Ovary (tissue), 9 donors: ENCODE measurements around the gene ARHGAP12. TPM values are rescaled to one million over a fixed set of nuclear protein-coding genes. Genes with fewer than 3 reads are reported as not detected.

Experiments used
- DNase-seq, 5 donors: peaks; one replicate each; pipeline ENCODE4 v3.0.0-alpha.2; 2019 to 2020
- H3K27ac ChIP-seq, 2 donors: fragments of 200-600 bp; one replicate each; pipeline versions ENCODE4 v1.5.1 to v1.8.0; 2019 to 2022
- H3K27me3 ChIP-seq: fragments of 200-600 bp; one replicate; pipeline ENCODE4 v1.8.0; 2022
- H3K36me3 ChIP-seq: fragments of 200-600 bp; sonication (generic); one replicate; pipeline ENCODE4 v1.5.1; 2019
- H3K4me1 ChIP-seq: one replicate; pipeline ENCODE4 v1.8.1; 2013; ENCODE audit warnings: mild to moderate bottlenecking, moderate library complexity; ENCODE audit not compliant: insufficient read depth
- H3K4me3 ChIP-seq: fragments of 200-600 bp; sonication (generic); one replicate; pipeline ENCODE4 v1.5.1; 2017
- H3K9me3 ChIP-seq, 2 donors: fragments of 200-600 bp in 1 of 2; sonication (generic) in 1 of 2; one replicate each; pipeline versions ENCODE4 v1.5.1 to v1.8.1; 2013 to 2019; ENCODE audit warnings: mild to moderate bottlenecking in 1 of 2, moderate library complexity in 1 of 2
- CTCF ChIP-seq, 3 donors: fragments of 450-650 bp in 2 of 3; fragments of 200-600 bp in 1 of 3; IDR thresholded peaks; one replicate each; pipeline versions ENCODE4 v1.5.1 to v1.8.0; 2016 to 2022; ENCODE audit warnings: antibody characterized with exemption in 3 of 3, mild to moderate bottlenecking in 1 of 3
- EP300 ChIP-seq: sonication (generic); formaldehyde crosslinking; IDR thresholded peaks from one replicate; pipeline ENCODE4 v1.6.1; 2017; ENCODE audit warnings: antibody characterized with exemption
- POLR2A ChIP-seq: fragments of 450-650 bp; IDR thresholded peaks from one replicate; pipeline ENCODE4 v1.6.1; 2017; ENCODE audit warnings: antibody characterized with exemption, mild to moderate bottlenecking, moderate library complexity
- WGBS, 3 donors: extraction: QIAGEN DNeasy Blood & Tissue Kit in 1 of 3; methylation state at CpG; one replicate each; pipeline versions ENCODE4 v1.1.5 to v1.1.7; 2013 to 2017; 5-methylcytosine and 5-hydroxymethylcytosine counted together
- intact Hi-C, 4 donors: fragments of 100-400 bp; cut with DNase I; formaldehyde crosslinking; loops; one replicate each; pipeline versions ENCODE4 v1.11.0 to v1.15.1; 2022 to 2023
- polyA plus RNA-seq, 2 donors: library from polyadenylated mRNA; stranded (reverse); fragments of 200-250 nt in 1 of 2; fragments of 350-450 nt in 1 of 2; fragmentation: Illumina TruSeq in 1 of 2; extraction: RNeasy Lipid Tissue Mini Kit (QIAGEN cat#74804) in 1 of 2; gene quantifications; one replicate each; pipeline ENCODE4 v1.2.3, GENCODE V29; 2013 to 2014
- total RNA-seq, 7 donors: library from RNA; depleted of rRNA in 2 of 7; stranded (reverse); fragments of >200 nt in 2 of 7; fragmentation: NEBNext Ultra II Directional in 3 of 7; extraction: Animal tissue kit (Norgen Biotek cat#: 25700) in 3 of 7; gene quantifications; one replicate each; pipeline versions ENCODE4 v1.1.0 to v1.2.4, GENCODE V29; 2016 to 2023
- donor health status: DM: no; HTN: no; CAD: no; lungs with moderate emphysema.
- donor health status: DM: no; HTN: no; CAD: no.
- donor health status: Bipolar disorder and iron deficiency.
- donor health status: DM: yes; HTN: yes; CAD: no.
- donor health status: DM: no; HTN: no; CAD: no.
- donor health status: DM: yes; HTN: yes; CAD: no.

ARHGAP12 gene
- total and polyA plus RNA-seq, 9 donors: 13.9 to 60.6 (median 32.0) TPM

- 1% methylated on average over 24 to 36 of the region's 36 CpGs for WGBS, 3 donors
- DNase-seq: peak; percentile 43 to 67 (median 64)
- intact Hi-C loops: loop anchor here in 2 of 4 donors (2.0 to 10.0 kb wide), 4 partner anchors 54 to 442 kb away; partner anchors contain the start of gene ZEB1 (in 1 of the 2)
These were observed 169.4 kb downstream of the ARHGAP12 start for GRCh38 chr10:31759124-31759798.

GRCh38 chr10:31758495-31758894, 170.1 kb downstream of the ARHGAP12 start:
- no peak for TF ChIP-seq EP300
- peak overlapping the region in 1 of 2 donors; percentile 83 for H3K27ac ChIP-seq
- peak in 1 of 5 donors; percentile 39 for DNase-seq
- no peaks in the 10 kb centered on the region for H3K36me3 ChIP-seq
- 62 to 89% (median 86%) methylated on average over 5 of the region's 5 CpGs for WGBS, 3 donors
- no peaks in the 10 kb centered on the region for H3K9me3 ChIP-seq
- intact Hi-C loops: loop anchor here in 2 of 4 donors (2.0 to 10.0 kb wide), 4 partner anchors 54 to 441 kb away; partner anchors contain the start of gene ZEB1 (in 1 of the 2)
- H3K4me1 ChIP-seq: peaks cover 4% of the 10 kb centered on the region
- H3K4me3 ChIP-seq: no peak overlapping the region
- no peaks in the 10 kb centered on the region for H3K27me3 ChIP-seq

More at GRCh38 chr10:31759124-31759798, 169.4 kb downstream of the ARHGAP12 start:
- peak overlapping the region; percentile 91 for H3K4me3 ChIP-seq
- H3K4me1 ChIP-seq: peaks cover 4% of the 10 kb centered on the region
- peak overlapping the region; percentile 77 to 83 for H3K27ac ChIP-seq
- no peaks in the 10 kb centered on the region for H3K36me3 ChIP-seq
- no peaks in the 10 kb centered on the region for H3K27me3 ChIP-seq
- H3K9me3 ChIP-seq: no peaks in the 10 kb centered on the region
- no peak for TF ChIP-seq POLR2A

GRCh38 chr10:31757831-31758230, 170.8 kb downstream of the ARHGAP12 start:
- no peak overlapping the region for H3K4me3 ChIP-seq
- DNase-seq: no peak
- WGBS, 3 donors: 68 to 74% (median 72%) methylated on average over 7 of the region's 7 CpGs

GRCh38 chr10:31757386-31757791, 171.2 kb downstream of the ARHGAP12 start:
- Histone ChIP-seq H3K27me3 (no peaks in the 10 kb centered on the region), H3K36me3 (no peaks in the 10 kb centered on the region), H3K9me3 (no peaks in the 10 kb centered on the region), H3K4me3 (no peak overlapping the region), H3K4me1 (peaks cover 4% of the 10 kb centered on the region), H3K27ac (peak overlapping the region in 1 of 2 donors; percentile 0)
- peak; percentile 28 to 53 (median 46) for DNase-seq
- WGBS, 3 donors: 51 to 75% (median 72%) methylated on average over 9 of the region's 9 CpGs
- intact Hi-C loops: loop anchor here in 2 of 4 donors (5.0 to 10.0 kb wide), 3 partner anchors 53 to 440 kb away; partner anchors contain the start of gene ZEB1 (in 1 of the 2)
- no peak for TF ChIP-seq CTCF (IDR thresholded peaks at IDR 0.05)
- no peak for TF ChIP-seq EP300
- no peak for TF ChIP-seq POLR2A

More at GRCh38 chr10:31757831-31758230, 170.8 kb downstream of the ARHGAP12 start:
- Histone ChIP-seq H3K36me3 (no peaks in the 10 kb centered on the region), H3K4me1 (peaks cover 4% of the 10 kb centered on the region), H3K27ac (peak overlapping the region in 1 of 2 donors; percentile 0), H3K27me3 (no peaks in the 10 kb centered on the region), H3K9me3 (no peaks in the 10 kb centered on the region)
- no peak for TF ChIP-seq POLR2A
- TF ChIP-seq CTCF (IDR thresholded peaks at IDR 0.05): no peak
- TF ChIP-seq EP300: no peak
- intact Hi-C loops: loop anchor here in 2 of 4 donors (2.0 to 10.0 kb wide), 4 partner anchors 53 to 441 kb away; partner anchors contain the start of gene ZEB1 (in 1 of the 2)

- TF ChIP-seq CTCF (IDR thresholded peaks at IDR 0.05) (no peak), EP300 (no peak), POLR2A (no peak)
- Histone ChIP-seq H3K4me3 (no peak overlapping the region), H3K9me3 (no peaks in the 10 kb centered on the region), H3K4me1 (peaks cover 4% of the 10 kb centered on the region), H3K36me3 (no peaks in the 10 kb centered on the region), H3K27ac (no peak overlapping the region), H3K27me3 (no peaks in the 10 kb centered on the region)
- DNase-seq: no peak
- WGBS, 3 donors: 44 to 54% (median 48%) methylated on average over 11 of the region's 11 CpGs
- intact Hi-C loops: loop anchor here in 2 of 4 donors (5.0 to 10.0 kb wide), 3 partner anchors 52 to 439 kb away; partner anchors contain the start of gene ZEB1 (in 1 of the 2)
These were observed 171.9 kb downstream of the ARHGAP12 start for GRCh38 chr10:31756729-31757110.
